Inferior parietal cortex (tissue), 1 donor: ENCODE results near the gene SYTL3.
"Not testable (repeated sequence)": the region's sequence is repeated elsewhere in the genome, so short reads cannot be mapped to it uniquely, and the experiment has no call there.

ENCODE experiments used
- DNase-seq: peaks from one replicate; pipeline ENCODE4 v3.0.0-alpha.2; 2016; ENCODE audit errors: extremely low spot score

The SYTL3 gene

DNA sequence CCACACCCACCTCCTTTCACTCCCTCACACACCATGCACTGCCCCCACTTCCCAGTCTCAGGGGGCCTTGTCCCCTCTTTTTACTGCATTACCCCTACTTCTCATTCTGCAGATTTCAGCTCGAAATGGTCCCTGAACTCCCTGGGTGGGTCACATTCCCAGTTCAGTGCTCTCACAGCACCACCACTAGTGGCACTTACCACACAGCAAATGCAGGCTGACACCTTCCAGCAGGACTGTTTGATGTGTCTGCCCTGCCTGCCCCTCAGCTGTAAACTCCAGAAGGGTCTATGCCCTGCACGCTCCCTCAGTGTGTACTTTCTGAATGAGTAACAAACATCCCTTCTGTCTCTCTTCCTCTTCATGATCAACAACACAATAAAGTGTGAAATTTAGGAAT, 9.3 kb upstream of the SYTL3 start:
- no peak for DNase-seq

DNA sequence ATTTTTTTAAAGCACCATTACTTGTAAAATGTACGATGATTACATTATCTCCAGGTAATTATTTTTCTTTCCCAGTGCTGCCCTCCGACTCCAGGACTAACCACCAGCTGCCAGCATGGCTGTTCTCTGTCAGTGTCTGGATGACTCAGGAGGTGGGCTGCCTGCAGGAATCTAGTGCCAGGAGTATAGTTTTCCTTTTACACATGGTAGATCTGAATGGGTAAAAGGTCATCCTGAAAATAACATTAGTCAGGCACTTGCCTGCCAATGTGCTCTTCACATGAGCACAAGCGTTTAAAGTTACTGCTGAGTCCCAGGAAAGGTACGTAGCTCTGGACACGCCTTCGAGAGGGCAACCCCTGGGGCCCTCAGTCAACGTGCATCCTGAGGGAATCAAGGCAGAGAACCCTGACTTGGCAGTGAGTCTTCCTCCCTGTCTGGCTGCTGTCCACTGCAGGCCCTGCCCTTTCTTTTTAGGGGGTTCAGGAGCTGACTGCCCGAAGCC, 7.7 kb upstream of the SYTL3 start:
- no peak for DNase-seq

DNA sequence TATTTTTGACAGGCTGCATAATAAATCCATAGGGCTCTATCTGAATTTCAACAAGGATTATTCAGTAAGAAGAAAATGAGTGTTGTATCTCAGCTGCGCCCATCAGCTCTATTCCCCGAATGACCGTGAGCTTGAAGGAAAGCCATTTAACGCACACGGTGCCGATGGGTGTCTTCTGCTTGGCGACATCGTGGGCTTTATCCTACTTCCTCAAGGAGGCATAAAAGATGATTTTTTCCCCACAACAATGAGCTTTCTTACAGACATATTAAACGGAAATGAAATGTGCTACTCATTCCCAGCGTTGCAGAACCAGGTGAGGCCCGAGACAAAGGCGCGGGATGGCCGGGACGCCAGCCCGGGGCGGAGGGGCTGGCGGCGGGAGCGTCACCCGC, 6.0 kb upstream of the SYTL3 start:
- no peak for DNase-seq

DNA sequence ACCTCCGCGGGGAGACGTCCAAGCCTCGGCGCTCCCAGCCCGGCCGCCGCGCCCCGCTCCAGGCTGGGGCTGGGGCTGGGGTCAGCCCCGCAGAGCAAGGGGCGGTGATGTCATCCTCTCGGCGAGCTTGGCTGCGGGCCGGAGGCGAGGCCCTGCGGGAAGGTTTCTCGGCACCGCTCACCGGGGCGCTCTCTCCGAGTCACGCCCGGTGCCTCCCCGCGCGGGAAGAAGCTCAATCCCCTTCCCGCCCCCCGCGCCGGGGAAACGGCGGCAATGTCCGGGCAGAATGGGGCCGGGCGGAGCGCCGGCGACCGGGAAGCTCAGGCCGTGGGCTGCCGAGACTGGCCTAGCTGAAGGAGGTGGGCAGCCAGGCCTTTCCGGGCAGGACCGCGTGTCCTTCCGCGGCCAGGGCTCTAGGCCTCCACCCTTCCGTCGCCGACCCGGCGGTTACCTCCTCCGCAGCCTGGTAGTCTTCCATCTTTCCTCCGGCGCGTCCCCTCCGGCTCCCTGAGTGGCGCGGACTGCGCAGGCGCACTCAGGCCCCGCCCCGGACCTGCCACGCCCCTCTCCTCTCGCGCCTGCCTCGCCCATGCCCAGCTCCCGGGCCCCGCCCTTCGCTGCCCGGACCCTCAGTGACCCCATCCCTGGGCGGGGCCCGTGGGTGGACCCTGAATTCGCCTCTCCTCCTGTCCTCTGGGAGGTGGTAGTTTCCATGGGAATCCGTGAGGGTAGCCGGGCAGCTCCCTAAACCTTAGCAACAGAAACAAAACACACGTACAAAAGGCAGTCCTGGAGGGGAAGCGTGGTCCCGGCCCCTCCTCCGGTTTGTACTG, 5.4 kb upstream of the SYTL3 start, which contains the start of gene DYNLT1:
DYNLT1 (minus strand) TSS at position 513 of the 833 bp plus-strand sequence; CDS start at position 478, 35 bp downstream.
- peak; percentile 87 for DNase-seq

DNA sequence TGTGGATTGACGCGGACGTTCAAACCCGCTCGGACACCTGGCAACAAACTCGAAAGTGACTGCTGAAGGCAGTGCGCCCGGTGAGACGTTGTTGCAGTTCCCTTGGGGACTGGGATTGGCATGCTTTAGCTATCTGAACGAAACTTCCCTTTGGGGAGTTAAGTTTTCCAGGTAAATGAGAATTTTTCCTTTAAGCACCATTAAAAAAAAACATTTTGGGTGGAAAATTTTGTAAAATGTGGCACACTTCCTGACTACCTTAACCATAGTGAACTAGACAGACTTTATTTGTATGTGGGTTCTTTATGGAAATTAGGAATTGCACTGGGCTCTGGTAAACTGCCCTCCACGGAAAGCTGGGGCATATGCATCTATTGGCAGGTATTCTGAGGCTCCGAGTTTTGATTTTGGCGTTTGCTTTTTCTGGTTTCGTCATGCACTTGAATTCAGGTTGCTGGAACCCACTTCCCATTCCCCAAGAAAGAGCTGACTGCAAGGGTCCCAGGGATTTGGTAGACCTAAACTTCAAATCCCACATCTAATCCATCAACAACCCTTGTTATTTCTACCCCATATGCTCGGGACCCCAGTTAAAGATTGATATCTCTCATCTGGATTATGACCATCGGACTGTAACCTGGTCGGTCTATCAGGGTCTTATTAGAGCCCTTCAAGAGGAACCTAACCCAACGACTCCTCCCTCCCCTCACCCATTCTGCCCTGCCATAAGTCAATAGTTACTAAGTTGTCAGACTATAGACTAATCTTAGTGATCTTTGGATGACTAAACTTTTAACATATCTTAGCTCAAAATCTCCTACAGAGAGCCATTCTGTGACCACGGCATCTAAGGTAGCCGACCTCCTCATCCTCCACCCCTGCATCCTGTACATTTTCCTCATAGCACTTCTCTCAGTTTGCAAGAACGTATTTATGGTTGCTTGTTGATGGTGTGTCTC, 4.5 kb upstream of the SYTL3 start:
- DNase-seq, result no peak

DNA sequence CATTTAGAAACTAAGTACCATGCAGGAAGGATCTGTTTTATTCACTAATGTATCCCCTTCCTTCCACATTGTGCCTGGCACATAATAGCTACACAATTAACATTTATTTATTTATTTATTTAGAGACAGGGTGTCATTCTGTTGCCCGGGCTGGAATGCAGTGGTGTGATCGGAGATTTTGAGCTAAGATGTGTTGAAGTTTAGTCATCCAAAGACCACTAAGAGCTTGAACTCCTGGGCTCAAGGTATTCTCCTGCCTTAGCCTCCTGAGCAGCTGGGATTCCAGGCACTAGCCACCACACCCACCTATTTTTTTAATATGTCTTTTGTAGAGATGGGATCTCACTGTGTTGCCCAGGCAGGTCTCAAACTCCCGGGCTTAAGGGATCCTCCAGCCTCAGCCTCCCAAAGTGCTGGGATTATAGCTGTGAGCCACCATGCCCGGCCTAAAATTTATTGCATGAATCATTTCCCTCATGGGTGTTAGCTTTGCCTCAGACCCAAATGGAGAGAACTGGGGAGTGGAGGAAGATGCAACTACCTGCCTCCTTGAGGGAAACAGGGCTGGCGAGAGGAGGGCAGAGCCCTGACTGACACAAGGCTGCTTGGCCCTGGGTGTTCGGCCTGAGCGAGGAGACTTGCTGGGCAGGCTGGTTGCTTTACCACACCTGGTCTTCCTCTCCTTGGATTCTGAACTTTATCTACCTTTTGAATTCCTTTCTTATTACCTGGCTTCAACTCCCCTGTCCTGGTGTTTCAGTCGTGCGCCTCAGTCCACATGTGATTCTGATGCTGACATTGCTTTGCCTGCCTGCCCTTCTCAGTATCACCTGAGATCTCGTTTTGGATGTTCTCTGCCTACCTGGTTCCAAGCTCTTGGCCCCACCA, 3.6 kb upstream of the SYTL3 start:
- no peak for DNase-seq

DNA sequence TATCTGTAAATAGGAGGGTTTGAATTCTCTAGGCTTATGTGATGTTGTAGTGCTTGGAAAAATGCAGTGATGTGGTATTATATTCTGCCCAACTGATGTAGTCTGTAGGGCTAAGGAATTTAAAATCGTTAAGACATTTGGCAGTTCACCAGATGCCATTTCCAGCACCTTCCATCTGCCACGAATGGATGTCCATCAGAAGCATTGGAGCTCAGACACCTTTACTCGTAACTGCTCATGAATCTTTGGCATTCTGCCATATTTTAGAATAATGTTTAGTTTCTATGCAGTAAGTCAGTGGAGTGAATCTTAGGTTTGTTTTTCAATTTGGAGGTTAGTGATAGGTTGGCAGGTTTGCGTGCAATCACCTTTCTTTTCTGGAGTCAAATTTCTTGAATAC, 2.4 kb upstream of the SYTL3 start:
- no peak for DNase-seq

DNA sequence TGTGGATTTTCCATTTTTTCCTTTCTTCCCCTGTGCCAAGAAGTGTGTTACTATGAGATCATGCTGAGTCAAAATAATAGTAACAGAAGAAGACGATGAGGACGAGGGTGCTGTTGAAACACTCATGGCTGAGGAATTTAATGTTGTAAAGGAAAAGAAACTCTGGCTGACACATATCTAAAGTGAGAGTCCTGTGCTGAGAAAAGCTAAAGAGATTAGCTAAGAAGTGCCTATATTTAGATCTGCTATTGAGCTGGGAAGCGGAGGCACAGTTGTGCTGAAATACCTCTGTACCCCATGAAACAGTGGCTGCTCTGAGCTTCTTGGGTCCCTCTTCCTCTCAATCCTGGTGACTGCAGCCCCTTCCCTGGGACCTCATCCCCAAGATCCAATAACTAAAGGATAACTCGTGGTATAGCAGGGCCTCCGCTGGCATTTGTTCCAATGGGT, 1.1 kb upstream of the SYTL3 start:
- DNase-seq, result no peak

DNA sequence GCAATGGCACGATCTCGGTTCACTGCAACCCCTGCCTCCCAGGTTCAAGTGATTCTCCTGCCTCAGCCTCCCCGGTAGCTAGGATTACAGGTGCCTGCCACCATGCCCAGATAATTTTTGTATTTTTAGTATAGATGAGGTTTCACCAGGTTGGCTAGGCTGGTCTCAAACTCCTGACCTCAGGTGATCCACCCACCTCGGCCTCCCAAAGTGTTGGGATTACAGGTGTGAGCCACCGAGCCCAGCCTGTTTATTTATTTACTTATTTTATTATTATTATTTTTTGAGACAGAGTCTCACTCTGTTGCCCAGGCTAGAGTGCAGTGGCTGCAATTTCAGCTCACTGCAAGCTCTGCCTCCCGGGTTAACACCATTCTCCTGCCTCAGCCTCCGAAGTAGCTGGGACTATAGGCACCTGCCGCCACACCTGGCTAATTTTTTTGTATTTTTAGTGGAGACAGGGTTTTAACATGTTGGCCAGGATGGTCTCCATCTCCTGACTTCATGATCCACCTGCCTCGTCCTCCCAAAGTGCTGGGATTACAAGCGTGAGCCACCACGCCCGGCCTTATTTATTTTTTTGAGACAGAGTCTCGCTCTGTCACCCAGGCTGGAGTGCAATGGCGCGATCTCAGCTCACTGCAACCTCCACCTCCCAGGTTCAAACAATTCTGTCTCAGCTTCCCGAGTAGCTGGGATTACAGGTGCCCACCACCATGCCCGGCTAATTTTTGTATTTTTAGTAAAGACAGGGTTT, 2.3 kb downstream of the SYTL3 start:
- DNase-seq, result not testable (repeated sequence)

DNA sequence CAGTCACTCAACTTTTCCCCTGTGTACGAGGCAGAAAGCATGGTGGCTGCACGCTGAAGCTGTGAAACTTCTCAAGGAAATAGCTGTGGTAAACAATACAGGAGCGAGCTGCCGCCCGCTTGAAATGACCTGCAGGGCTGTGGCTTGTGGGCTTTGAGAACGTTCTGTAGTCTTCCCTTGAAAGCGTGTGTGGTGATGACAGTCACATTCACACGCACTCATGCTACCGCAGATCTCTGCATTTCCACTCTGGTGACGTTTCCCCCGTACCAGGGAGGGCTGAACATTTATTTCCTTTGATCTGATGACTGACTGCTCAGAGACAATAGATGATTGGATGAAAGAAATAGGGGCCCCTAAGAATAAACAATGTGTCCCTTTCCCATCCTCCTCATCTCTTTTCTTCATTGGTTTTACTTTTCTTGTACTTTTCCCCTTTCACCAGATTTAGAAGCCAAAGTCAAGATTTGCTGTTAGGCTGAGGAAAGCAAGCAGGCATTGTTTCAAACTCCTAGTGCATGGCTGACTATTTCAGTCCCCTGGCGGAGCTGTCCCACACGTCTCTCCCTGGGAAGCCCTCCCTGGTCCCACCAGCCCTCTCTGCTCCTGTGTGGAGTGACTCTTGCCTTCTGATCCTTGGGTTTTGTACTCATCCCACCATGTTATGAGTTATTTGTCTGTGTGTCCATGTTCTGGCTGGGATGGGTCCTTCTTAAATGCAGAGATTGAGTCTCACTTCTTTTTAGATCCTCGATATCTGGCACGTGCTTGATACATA, 3.9 kb downstream of the SYTL3 start:
- no peak for DNase-seq

DNA sequence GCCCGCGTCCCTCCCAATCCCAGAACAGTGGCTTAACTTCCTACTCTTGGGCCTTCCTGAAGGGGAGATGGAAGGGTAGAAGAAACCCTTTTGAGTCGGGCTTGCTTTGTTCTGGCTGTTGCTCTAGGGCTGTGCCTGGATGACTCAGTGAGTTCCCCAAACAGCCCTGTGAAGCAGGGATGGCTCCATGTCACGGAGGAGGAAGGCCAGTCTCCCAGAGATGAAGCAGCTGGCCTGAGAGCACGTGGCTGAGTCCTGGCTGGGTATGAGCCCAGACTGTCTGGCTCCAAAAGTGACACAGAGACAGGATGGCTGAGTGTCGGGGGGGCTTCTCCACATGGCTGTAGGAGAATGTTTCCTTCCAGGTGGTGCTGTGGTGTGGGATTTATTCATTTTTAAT, 4.6 kb downstream of the SYTL3 start:
- no peak for DNase-seq

DNA sequence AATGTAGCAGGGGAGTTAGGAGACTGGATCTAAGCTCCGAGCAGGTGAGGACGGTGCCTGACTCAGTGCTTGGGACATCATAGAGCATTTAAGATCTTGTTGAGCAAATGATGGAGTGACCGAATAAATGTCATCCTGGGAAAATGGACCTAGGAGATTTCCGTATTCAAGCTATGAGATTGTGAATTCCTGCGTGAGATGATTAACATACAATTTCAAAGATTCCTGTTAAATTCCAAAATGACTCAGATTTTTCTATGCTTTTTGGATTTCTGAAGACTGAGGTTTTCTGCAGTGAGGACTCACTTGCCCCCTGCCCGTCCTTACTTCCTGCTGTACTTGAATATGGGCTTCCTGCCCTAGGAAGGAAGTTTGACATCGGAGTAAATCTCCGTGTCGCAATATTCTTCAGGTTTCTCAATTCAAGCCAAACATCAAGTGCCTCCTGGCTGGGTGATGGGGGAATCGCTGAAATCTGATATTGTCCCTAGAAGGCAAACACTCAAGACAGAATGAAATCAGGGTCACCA, 5.2 kb downstream of the SYTL3 start:
- no peak for DNase-seq

DNA sequence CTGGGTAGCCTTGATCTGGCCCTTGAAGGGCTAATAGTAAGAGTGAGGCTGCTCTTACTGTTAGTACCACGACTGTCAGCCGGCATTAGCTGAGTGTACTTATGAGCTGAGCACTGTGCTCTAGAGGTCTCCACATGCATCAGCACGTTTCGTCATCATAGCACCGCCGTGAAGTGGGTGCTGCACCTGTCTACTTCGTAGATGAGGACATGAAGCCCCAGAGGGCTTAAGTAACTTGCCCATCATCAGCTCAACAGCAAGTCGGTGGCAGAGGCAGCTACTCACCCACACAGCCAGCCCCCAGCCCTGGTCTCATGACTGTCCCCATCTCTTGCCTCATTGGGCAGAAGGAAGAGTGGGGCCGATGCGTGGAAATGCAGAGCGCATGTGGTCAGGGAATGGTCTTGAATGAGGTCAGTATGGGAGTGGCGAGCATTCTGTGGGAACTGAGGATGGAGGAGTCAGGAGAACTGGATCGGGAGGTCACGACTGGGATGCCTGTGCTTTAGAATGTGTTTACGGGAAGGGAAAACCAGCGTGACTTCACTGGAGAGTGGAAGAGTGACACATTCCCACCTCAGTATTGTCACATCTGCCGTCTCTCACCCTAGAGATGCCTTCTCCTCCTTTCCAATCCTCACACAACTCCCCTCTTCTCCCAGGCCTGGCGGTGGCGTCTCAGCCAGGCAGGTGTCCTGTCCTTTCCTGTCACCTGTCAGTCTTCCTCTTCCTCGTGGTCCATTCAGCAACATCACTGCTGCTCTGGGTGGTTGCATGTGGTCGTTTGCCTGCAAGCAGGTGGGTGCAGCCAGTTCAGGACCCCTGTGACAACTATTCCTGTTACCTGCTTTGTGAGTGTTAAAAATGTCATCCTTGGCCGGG, 6.0 kb downstream of the SYTL3 start:
- DNase-seq, result no peak

DNA sequence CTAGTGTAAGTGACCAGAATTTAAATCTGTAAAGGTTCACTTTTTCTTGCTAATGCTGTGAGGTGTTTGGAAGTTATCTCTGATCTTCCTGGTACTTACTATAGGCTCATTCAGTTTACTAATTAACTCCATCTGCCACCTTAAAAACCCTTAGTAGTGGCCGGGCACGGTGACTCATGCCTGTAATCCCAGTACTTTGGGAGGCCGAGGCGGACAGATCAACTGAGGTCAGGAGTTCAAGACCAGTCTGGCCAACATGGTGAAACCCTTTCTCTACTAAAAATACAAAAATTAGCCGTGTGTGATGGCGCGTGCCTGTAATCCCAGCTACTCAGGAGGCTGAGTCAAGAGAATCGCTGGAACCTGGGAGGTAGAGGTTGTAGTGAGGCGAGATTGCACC, 7.1 kb downstream of the SYTL3 start:
- DNase-seq, result not testable (repeated sequence)

DNA sequence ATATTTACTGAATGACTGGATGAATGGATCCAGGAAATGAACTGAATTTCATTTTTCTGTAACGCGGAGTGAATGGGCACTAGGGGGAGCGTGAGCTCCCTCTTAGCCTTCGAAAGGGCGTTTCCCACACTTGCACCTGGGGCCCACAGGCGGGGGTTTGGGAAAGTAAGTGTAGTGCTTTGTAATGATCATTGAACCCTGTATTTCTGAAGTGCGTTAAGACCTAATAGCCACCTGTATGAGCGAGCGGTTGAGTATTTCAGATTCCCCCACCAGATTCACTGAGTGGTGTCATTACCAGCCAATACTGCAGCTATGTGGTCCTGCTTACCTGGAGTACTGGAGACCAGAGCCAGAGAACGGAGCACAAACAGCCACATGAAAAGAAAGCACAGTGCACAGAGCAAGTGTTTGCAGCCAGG, 10.5 kb downstream of the SYTL3 start:
- DNase-seq, result no peak

DNA sequence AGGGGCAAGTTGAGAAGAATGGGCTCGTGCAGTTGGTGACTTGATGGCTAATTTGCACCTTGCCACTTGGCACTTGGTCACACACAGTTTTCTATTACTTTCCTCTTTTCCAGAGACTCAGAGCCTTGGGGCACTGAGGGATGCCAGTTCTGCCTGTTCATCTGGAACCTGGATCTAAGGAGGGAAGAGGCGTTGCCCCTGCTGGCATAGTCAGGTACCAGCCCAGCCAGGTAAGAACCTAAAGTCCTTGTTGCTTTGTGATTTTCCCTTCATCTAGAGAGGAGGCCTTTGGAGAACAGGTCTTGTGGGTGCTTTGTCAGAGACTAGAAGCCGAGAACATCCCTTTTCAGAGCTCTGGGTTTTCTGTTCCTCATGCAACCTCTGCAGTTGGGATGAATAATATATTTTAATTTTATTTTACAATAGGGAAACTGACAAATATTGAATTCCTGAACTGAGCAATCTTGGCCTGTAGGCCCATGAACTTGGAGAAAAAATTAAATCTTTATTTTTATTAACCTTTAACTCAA, 11.4 kb downstream of the SYTL3 start:
- no peak for DNase-seq

DNA sequence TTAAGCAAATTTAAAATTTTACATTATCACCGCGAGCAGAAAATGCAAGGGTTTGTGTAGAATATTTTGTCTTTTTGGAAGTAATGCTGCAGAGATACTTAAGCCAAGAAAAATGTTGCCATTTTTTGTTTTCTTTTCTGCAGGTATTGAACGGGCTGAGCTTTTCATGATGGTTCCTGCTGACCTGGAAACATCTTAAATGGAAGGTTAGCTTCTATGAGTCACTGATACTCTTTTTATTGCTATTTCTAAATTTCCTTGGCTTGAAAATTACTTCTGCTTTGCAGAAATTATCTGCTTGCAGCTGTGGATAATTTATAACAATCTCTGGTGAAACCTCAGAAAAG, 12.7 kb downstream of the SYTL3 start:
- no peak for DNase-seq

DNA sequence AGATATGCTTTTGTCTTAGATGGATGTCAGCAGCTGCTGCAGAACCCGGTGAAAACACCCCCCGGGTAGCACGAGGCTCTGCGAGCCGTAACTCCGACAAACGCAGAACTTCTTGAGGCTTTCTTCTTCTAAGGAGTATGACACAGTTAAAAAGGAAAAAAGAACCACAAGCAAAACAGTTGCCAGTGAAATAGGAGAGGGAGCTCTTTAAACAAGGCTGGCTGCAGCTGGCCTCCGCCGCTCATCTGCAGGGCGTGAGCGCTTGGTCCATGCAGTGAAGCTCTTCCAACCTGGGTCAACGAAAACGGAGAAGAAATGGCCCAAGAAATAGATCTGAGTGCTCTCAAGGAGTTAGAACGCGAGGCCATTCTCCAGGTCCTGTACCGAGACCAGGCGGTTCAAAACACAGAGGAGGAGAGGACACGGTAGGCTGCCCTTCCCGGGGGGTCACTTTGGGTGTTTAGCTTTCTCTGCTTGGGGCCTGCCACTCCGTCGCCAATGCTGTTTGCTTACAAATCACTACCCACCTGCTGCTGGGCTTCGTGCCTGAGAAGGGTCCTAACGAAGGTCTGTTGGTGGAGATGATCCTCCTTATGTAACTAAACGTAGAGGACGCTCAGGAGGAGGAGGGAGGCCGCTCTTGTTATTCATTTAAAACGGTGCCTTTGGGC, 13.2 kb downstream of the SYTL3 start:
- no peak for DNase-seq
